GM23338 (cell line): ENCODE measurements around the gene NDUFA13. TPM values are rescaled to one million over a fixed set of nuclear protein-coding genes. Genes with fewer than 3 reads are reported as not detected.
"Not testable (repeated sequence)": the region's sequence is repeated elsewhere in the genome, so short reads cannot be mapped to it uniquely, and the experiment has no call there.

Experiments
- ATAC-seq: fragments of 200-7000 bp; cut with Tn5 transposase; 3 replicates; pipeline ENCODE4 v1.9.1; 2020
- DNase-seq: peaks from one replicate; pipeline ENCODE4 v3.0.0-alpha.2; 2015; ENCODE audit warnings: low spot score
- H2AFZ ChIP-seq: fragments of 200-600 bp; sonication (generic); 2 replicates; pipeline ENCODE4 v1.8.0; 2016; ENCODE audit warnings: antibody characterized with exemption, mild to moderate bottlenecking, moderate library complexity
- H3F3A ChIP-seq: fragments of 200-600 bp; sonication (generic); replicated peaks from 2 replicates; pipeline ENCODE4 v1.8.0; 2017; ENCODE audit warnings: antibody characterized with exemption, mixed run types, low read depth
- H3K27ac ChIP-seq: fragments of 200-600 bp; sonication (generic); 2 replicates; pipeline ENCODE4 v1.6.1; 2016; ENCODE audit warnings: low read depth
- H3K27me3 ChIP-seq: fragments of 200-600 bp; sonication (generic); 2 replicates; pipeline ENCODE4 v1.8.0; 2016; ENCODE audit warnings: mild to moderate bottlenecking, mixed run types, moderate library complexity; ENCODE audit not compliant: insufficient read depth
- H3K36me3 ChIP-seq: fragments of 200-600 bp; sonication (generic); 2 replicates; pipeline ENCODE4 v1.8.0; 2016; ENCODE audit warnings: mild to moderate bottlenecking; ENCODE audit not compliant: insufficient read depth
- H3K4me1 ChIP-seq: fragments of 200-600 bp; sonication (generic); 2 replicates; pipeline ENCODE4 v1.8.0; 2016; ENCODE audit warnings: mild to moderate bottlenecking, moderate library complexity; ENCODE audit not compliant: insufficient read depth
- H3K4me2 ChIP-seq: fragments of 200-600 bp; sonication (generic); 2 replicates; pipeline ENCODE4 v1.7.1; 2017; ENCODE audit warnings: mixed run types
- H3K4me3 ChIP-seq: fragments of 200-600 bp; sonication (generic); 2 replicates; pipeline ENCODE4 v1.6.1; 2016; ENCODE audit warnings: mixed run types
- H3K79me2 ChIP-seq: fragments of 200-600 bp; sonication (generic); replicated peaks from 2 replicates; pipeline ENCODE4 v1.8.0; 2017; ENCODE audit warnings: mild to moderate bottlenecking; ENCODE audit not compliant: insufficient read depth
- H3K9me2 ChIP-seq: fragments of 200-600 bp; sonication (generic); 2 replicates; pipeline ENCODE4 v1.8.0; 2017; ENCODE audit not compliant: insufficient read depth
- H4K20me1 ChIP-seq: fragments of 200-600 bp; sonication (generic); replicated peaks from 2 replicates; pipeline ENCODE4 v1.8.0; 2017; ENCODE audit warnings: mild to moderate bottlenecking; ENCODE audit not compliant: insufficient read depth
- H3K27ac Mint-ChIP-seq: 2 replicates; pipeline ENCODE4 v1.8.0; 2020; ENCODE audit warnings: inconsistent platforms, mild to moderate bottlenecking, moderate library complexity, mixed read lengths
- H3K27me3 Mint-ChIP-seq: 3 replicates; pipeline ENCODE4 v1.8.0; 2022; ENCODE audit warnings: low read depth, mild to moderate bottlenecking, moderate library complexity, mixed read lengths, inconsistent platforms; ENCODE audit not compliant: insufficient read depth, poor library complexity
- H3K36me3 Mint-ChIP-seq: 3 replicates; pipeline ENCODE4 v1.8.0; 2021; ENCODE audit warnings: low read depth, mild to moderate bottlenecking, inconsistent platforms, moderate library complexity, mixed read lengths
- H3K4me1 Mint-ChIP-seq: 3 replicates; pipeline ENCODE4 v1.8.0; 2020; ENCODE audit warnings: mild to moderate bottlenecking, inconsistent platforms, mixed read lengths
- H3K4me3 Mint-ChIP-seq: 3 replicates; pipeline ENCODE4 v1.8.0; 2021; ENCODE audit warnings: moderate library complexity, mild to moderate bottlenecking, inconsistent platforms, mixed read lengths
- H3K9me3 Mint-ChIP-seq: 3 replicates; pipeline ENCODE4 v1.8.0; 2020; ENCODE audit warnings: moderate library complexity, mild to moderate bottlenecking, inconsistent platforms, mixed read lengths
- EZH2 ChIP-seq: fragments of 200-600 bp; sonication (generic); IDR thresholded peaks from one replicate; pipeline ENCODE4 v1.8.0; 2017; ENCODE audit warnings: antibody characterized with exemption, mild to moderate bottlenecking, low read depth; ENCODE audit not compliant: unreplicated experiment
- polyA plus RNA-seq: library from polyadenylated mRNA; unstranded; fragments of >200 nt; fragmentation: Nextera tagmentation; extraction: Ambion mirVana; gene quantifications from 2 replicates; pipeline ENCODE4 v1.2.1, GENCODE V29; 2016
- total RNA-seq: library from RNA; depleted of rRNA; stranded (reverse); fragments of >200 nt; shearing (Covaris generic); gene quantifications from 2 replicates; pipeline ENCODE4 v1.2.3, GENCODE V29; 2014
- TF ChIP-seq, protein P1 (sequence below): IDR thresholded peaks from one replicate; pipeline ENCODE4 v1.6.1; 2018; ENCODE audit warnings: antibody characterized with exemption; ENCODE audit not compliant: unreplicated experiment

Gene NDUFA13
- total and polyA plus RNA-seq, 2 experiments from 2014 or later = 143 to 598 TPM

DNA sequence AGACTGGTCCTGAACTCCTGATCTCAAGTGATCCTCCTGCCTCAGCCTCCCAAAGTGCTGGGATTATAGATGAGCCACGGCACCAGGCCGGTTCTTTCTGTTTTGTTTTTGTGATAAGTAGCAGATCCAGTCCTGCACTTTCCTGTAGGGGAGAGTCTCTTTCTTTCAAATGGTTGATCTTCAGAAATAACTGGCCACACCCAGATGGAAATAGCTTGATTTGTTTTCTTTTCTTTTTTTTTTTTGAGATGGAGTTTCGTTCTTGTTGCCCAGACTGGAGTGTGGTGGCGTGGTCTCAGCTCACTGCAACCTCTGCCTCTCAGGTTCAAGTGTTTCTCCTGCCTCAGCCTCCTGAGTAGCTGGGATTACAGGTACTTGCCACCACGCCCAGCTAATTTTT, 43.9 kb upstream of the NDUFA13 start:
- not testable (repeated sequence) for H3K27me3 Mint-ChIP-seq, H3K27ac Mint-ChIP-seq, DNase-seq

DNA sequence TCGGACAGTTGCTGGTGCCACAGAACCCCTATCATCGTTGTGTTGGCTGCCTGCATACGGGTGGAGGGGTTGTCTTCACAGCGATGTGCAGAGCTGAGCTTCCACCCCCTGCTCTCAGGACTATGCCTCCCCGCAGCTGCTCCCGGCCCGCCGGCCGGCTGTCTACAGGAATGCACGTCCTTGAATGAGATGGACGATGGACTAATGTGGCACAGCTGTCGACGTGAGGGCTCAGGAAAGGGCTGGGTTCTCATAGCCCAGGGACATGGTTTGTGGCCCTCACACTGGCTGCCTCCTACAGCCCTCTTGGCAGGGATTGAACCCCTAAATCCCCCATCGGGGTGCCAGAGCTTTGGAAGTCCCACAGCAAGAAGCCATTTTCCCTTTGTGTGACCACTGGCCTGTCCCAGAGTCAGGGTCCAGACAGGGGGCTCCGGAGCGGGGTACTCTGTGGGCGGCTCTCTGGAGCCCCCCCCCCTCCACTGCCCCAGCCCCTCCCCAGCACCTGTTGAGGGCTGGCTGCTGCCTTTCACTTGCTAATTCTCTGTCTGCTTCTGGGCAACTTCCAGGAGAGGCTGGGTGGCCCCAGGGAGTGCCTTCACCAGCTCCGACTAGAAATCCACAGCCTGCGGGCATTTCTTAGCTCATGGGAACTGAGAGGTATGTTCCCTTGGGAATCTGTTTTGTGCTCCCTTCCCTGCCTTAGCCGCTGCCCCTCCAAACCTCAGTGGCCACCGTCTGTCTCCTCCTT, 40.8 kb upstream of the NDUFA13 start:
- Histone ChIP-seq H3K9me2 (no peaks in the 10 kb centered on the region), H3F3A (peaks cover 7% of the 10 kb centered on the region; the same call in 1 of the 2 replicates), H3K36me3 (peaks cover 3% of the 10 kb centered on the region; the same call in 1 of the 2 replicates), H3K4me1 (peaks cover 30% of the 10 kb centered on the region), H3K27me3 (no peaks in the 10 kb centered on the region), H3K4me2 (peak overlapping the region; percentile 69), H2AFZ (no peak overlapping the region), H3K27ac (peak overlapping the region; percentile 55; the same call in 1 of the 2 replicates), H3K4me3 (peak overlapping the region; percentile 39), H3K79me2 (peaks cover 95% of the 10 kb centered on the region), H4K20me1 (peaks cover 61% of the 10 kb centered on the region)
- peak overlapping the region; percentile 78; the same call in 1 of the 2 replicates for H3K27ac Mint-ChIP-seq
- peak; percentile 73 for DNase-seq
- peaks cover 42% of the 10 kb centered on the region for H3K36me3 Mint-ChIP-seq
- peak overlapping the region; percentile 50 for H3K4me3 Mint-ChIP-seq
- no peaks in the 10 kb centered on the region for H3K9me3 Mint-ChIP-seq
- TF ChIP-seq, protein P1, sequence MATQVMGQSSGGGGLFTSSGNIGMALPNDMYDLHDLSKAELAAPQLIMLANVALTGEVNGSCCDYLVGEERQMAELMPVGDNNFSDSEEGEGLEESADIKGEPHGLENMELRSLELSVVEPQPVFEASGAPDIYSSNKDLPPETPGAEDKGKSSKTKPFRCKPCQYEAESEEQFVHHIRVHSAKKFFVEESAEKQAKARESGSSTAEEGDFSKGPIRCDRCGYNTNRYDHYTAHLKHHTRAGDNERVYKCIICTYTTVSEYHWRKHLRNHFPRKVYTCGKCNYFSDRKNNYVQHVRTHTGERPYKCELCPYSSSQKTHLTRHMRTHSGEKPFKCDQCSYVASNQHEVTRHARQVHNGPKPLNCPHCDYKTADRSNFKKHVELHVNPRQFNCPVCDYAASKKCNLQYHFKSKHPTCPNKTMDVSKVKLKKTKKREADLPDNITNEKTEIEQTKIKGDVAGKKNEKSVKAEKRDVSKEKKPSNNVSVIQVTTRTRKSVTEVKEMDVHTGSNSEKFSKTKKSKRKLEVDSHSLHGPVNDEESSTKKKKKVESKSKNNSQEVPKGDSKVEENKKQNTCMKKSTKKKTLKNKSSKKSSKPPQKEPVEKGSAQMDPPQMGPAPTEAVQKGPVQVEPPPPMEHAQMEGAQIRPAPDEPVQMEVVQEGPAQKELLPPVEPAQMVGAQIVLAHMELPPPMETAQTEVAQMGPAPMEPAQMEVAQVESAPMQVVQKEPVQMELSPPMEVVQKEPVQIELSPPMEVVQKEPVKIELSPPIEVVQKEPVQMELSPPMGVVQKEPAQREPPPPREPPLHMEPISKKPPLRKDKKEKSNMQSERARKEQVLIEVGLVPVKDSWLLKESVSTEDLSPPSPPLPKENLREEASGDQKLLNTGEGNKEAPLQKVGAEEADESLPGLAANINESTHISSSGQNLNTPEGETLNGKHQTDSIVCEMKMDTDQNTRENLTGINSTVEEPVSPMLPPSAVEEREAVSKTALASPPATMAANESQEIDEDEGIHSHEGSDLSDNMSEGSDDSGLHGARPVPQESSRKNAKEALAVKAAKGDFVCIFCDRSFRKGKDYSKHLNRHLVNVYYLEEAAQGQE = no peak
- TF ChIP-seq EZH2 = no peak
- peak; percentile 85 for ATAC-seq
- H3K4me1 Mint-ChIP-seq = peaks cover 54% of the 10 kb centered on the region
- H3K27me3 Mint-ChIP-seq = peaks cover 7% of the 10 kb centered on the region

More for the DNA sequence above, 43.9 kb upstream of the NDUFA13 start:
- not testable (repeated sequence) for H3K27me3 ChIP-seq, H3K4me2 ChIP-seq, H3K9me2 ChIP-seq, ATAC-seq, H2AFZ ChIP-seq, H3K4me3 Mint-ChIP-seq, H3K4me3 ChIP-seq
- H3K4me1 Mint-ChIP-seq = peaks cover 42% of the 10 kb centered on the region
- Histone ChIP-seq H3K27ac (0 out of 2 replicates have a peak overlapping the region, but pooled peaks have one; percentile 39), H4K20me1 (peaks cover 36% of the 10 kb centered on the region), H3K36me3 (peaks cover 19% of the 10 kb centered on the region), H3K4me1 (peaks cover 30% of the 10 kb centered on the region), H3F3A (peaks cover 22% of the 10 kb centered on the region; the same call in 1 of the 2 replicates), H3K79me2 (peaks cover 95% of the 10 kb centered on the region)
- peaks cover 61% of the 10 kb centered on the region for H3K36me3 Mint-ChIP-seq
- peaks cover 18% of the 10 kb centered on the region for H3K9me3 Mint-ChIP-seq
